CD4-positive, alpha-beta T cell treated with Interferon alpha-2 for 1 hour (primary cell): ENCODE measurements around the gene CFAP43.

Experiments used
- DNase-seq, 2 donors: peaks; one replicate each; pipeline ENCODE4 v3.0.0-alpha.2; 2020 to 2022

Gene CFAP43

GRCh38 chr10:104231784-104232612, at the start of gene CFAP43:
Gene CFAP43, minus strand, starts transcription at chr10:104232364. Its CDS starts 118 bp downstream, at chr10:104232246.
- DNase-seq: peak; percentile 98 to 99

- no peak for DNase-seq
These were observed 49.5 kb upstream of the CFAP43 start for GRCh38 chr10:104281694-104282093.

GRCh38 chr10:104279550-104280259, 47.5 kb upstream of the CFAP43 start:
- no peak for DNase-seq

GRCh38 chr10:104277785-104278184, 45.6 kb upstream of the CFAP43 start:
- no peak for DNase-seq

- DNase-seq: no peak
These were observed 44.0 kb upstream of the CFAP43 start for GRCh38 chr10:104276192-104276591.

GRCh38 chr10:104274762-104275721, 42.9 kb upstream of the CFAP43 start:
- DNase-seq: peak; percentile 27 to 43

- no peak for DNase-seq
These were observed 41.9 kb upstream of the CFAP43 start for GRCh38 chr10:104273899-104274575.

GRCh38 chr10:104273286-104273685, 41.1 kb upstream of the CFAP43 start:
- no peak for DNase-seq

- DNase-seq: peak; percentile 99
These were observed 36.8 kb upstream of the CFAP43 start, which contains the start of gene GSTO2 for GRCh38 chr10:104268713-104269645. Gene GSTO2, plus strand, starts transcription at chr10:104269184. Its CDS starts 5,732 bp downstream, at chr10:104274916.

- DNase-seq: no peak
These were observed 36.2 kb upstream of the CFAP43 start for GRCh38 chr10:104268405-104268712.

- peak in 1 of 2 donors; percentile 11 for DNase-seq
These were observed 35.7 kb upstream of the CFAP43 start for GRCh38 chr10:104267721-104268404.

GRCh38 chr10:104264783-104265182, 32.6 kb upstream of the CFAP43 start:
- DNase-seq: no peak

- DNase-seq: no peak
These were observed 29.9 kb upstream of the CFAP43 start for GRCh38 chr10:104262055-104262454.

- no peak for DNase-seq
These were observed 28.6 kb upstream of the CFAP43 start for GRCh38 chr10:104260775-104261115.

- DNase-seq: no peak
These were observed 28.0 kb upstream of the CFAP43 start for GRCh38 chr10:104259999-104260774.

- no peak for DNase-seq
These were observed 27.3 kb upstream of the CFAP43 start for GRCh38 chr10:104259456-104259855.

- DNase-seq: no peak
These were observed 26.0 kb upstream of the CFAP43 start for GRCh38 chr10:104258209-104258608.

- DNase-seq: no peak
These were observed 25.1 kb upstream of the CFAP43 start for GRCh38 chr10:104257235-104257634.

- peak in 1 of 2 donors; percentile 54 for DNase-seq
These were observed 24.3 kb upstream of the CFAP43 start for GRCh38 chr10:104256335-104256961.
